K562 (cell line): ENCODE data around the gene SYNGR3. TPM values are rescaled to one million over a fixed set of nuclear protein-coding genes. Genes with fewer than 3 reads are reported as not detected.

ENCODE experiments used
- ARID4B ChIP-seq: sonication (generic); formaldehyde crosslinking; IDR thresholded peaks from 2 replicates; pipeline ENCODE4 v1.8.0; 2022; ENCODE audit warnings: mild to moderate bottlenecking, missing genetic modification reagents
- EP300 ChIP-seq: IDR thresholded peaks from 2 replicates; pipeline ENCODE4 v1.6.1; 2012; ENCODE audit warnings: low read length, improper control_type of control experiment
- ETS1 ChIP-seq: conservative IDR thresholded peaks from 2 replicates; pipeline ENCODE4 v1.6.1; 2011; ENCODE audit warnings: low read depth, mild to moderate bottlenecking, low read length; ENCODE audit not compliant: control insufficient read depth
- GTF2B ChIP-seq: IDR thresholded peaks from 2 replicates; pipeline ENCODE4 v1.6.1; 2011; ENCODE audit not compliant: insufficient read length; ENCODE audit errors: extremely low read depth
- GTF2E2 ChIP-seq: fragments of 200-800 bp; sonication (Bioruptor generic); IDR thresholded peaks from 2 replicates; pipeline ENCODE4 v1.6.1; 2016; ENCODE audit warnings: missing genetic modification characterization, missing compliant biosample characterization
- HEY1 ChIP-seq: fragments of 250-450 bp; sonication (Bioruptor Pico); IDR thresholded peaks from 2 replicates; pipeline ENCODE4 v1.5.0; 2020; ENCODE audit warnings: mild to moderate bottlenecking, moderate library complexity, borderline replicate concordance
- KAT7 ChIP-seq: sonication (generic); formaldehyde crosslinking; IDR thresholded peaks from 2 replicates; pipeline ENCODE4 v1.8.0; 2022; ENCODE audit warnings: missing genetic modification reagents, mild to moderate bottlenecking, borderline replicate concordance
- KDM1A ChIP-seq, 2 experiments: fragments of 450-650 bp; IDR thresholded peaks; 2 replicates each; pipeline ENCODE4 v1.6.1; 2016; ENCODE audit warnings: mild to moderate bottlenecking in 2 of 2
- MCM3 ChIP-seq: fragments of 450-650 bp; IDR thresholded peaks from 2 replicates; pipeline ENCODE4 v1.6.1; 2016
- MTA1 ChIP-seq: fragments of 450-650 bp; IDR thresholded peaks from 2 replicates; pipeline ENCODE4 v1.6.1; 2017; ENCODE audit warnings: borderline replicate concordance
- MTF1 ChIP-seq: fragments of 250-450 bp; sonication (Bioruptor Pico); IDR thresholded peaks from 2 replicates; pipeline ENCODE4 v1.9.0; 2021; ENCODE audit warnings: moderate library complexity, mild to moderate bottlenecking, inconsistent platforms, borderline replicate concordance
- NR1H2 ChIP-seq: sonication (generic); formaldehyde crosslinking; IDR thresholded peaks from 2 replicates; pipeline ENCODE4 v1.4.0; 2020; ENCODE audit warnings: mild to moderate bottlenecking, missing genetic modification reagents
- SETDB1 ChIP-seq: IDR thresholded peaks from one replicate; pipeline ENCODE4 v1.6.1; 2012; ENCODE audit warnings: low read length, control low read depth, inconsistent platforms
- SMARCE1 ChIP-seq: fragments of 450-650 bp; IDR thresholded peaks from 2 replicates; pipeline ENCODE4 v1.7.1; 2016; ENCODE audit warnings: mild to moderate bottlenecking
- SP2 ChIP-seq: IDR thresholded peaks from 2 replicates; pipeline ENCODE4 v1.6.1; 2011; ENCODE audit warnings: mild to moderate bottlenecking, low read depth, low read length, moderate library complexity; ENCODE audit not compliant: poor library complexity, severe bottlenecking; ENCODE audit errors: extremely low read depth
- TEAD2 ChIP-seq: fragments of 450-650 bp; IDR thresholded peaks from 2 replicates; pipeline ENCODE4 v1.6.1; 2016; ENCODE audit warnings: missing genetic modification characterization, control low read depth, missing compliant biosample characterization
- THAP12 ChIP-seq: fragments of 250-450 bp; sonication (Bioruptor Pico); IDR thresholded peaks from 2 replicates; pipeline ENCODE4 v1.9.0; 2021; ENCODE audit warnings: mild to moderate bottlenecking, inconsistent platforms
- U2AF2 ChIP-seq: fragments of 200-400 bp; formaldehyde crosslinking; optimal IDR thresholded peaks from 2 replicates; pipeline ENCODE3; 2017; ENCODE audit warnings: low read depth, mild to moderate bottlenecking, low read length
- ZC3H8 ChIP-seq: fragments of 450-650 bp; IDR thresholded peaks from 2 replicates; pipeline ENCODE4 v1.6.1; 2017
- ZNF347 ChIP-seq: fragments of 450-650 bp; formaldehyde crosslinking; IDR thresholded peaks from 2 replicates; pipeline ENCODE4 v1.4.0; 2020; ENCODE audit warnings: low read depth, mild to moderate bottlenecking, moderate library complexity
- ZNF384 ChIP-seq: IDR thresholded peaks from 2 replicates; pipeline ENCODE4 v1.6.1; 2012; ENCODE audit warnings: low read depth, low read length, improper control_type of control experiment
- polyA plus RNA-seq, 8 experiments: library from polyadenylated mRNA; depleted of rRNA in 4 of 8; stranded (reverse) in 5 of 8; unstranded in 3 of 8; fragments of >200 nt; fragmentation: Nextera tagmentation in 2 of 8; fragmentation: Illumina TruSeq in 1 of 8; extraction: Ambion mirVana in 2 of 8; extraction: Trizol in 1 of 8; gene quantifications; 2 replicates each; pipeline versions ENCODE4 v1.2.1 to v1.2.3, GENCODE V29; 2011 to 2014; ENCODE audit warnings: inconsistent platforms in 1 of 8, missing spikeins in 1 of 8
- total RNA-seq, 7 experiments: library from RNA; depleted of rRNA in 6 of 7; stranded (reverse); fragments of >200 nt in 6 of 7; fragmentation: Illumina TruSeq in 2 of 7; extraction: Trizol in 2 of 7; gene quantifications; 2 replicates each; pipeline versions ENCODE4 v1.2.1 to v1.2.3, GENCODE V29; 2011 to 2021; ENCODE audit warnings: low replicate concordance in 1 of 7

SYNGR3 gene
- total and polyA plus RNA-seq, 9 of the 15 experiments (the other 6 are each of a cell fraction or from before 2014, with no cell fraction given) = 3.7 to 69.2 (median 36.3) TPM

- TF ChIP-seq NR1H2 (no peak), ZC3H8 (no peak), HEY1 (CRISPR knock-in tag) (no peak), ZNF347 (no peak), KAT7 (CRISPR knock-in tag) (peak; percentile 82; the same call in 1 of the 2 replicates), GTF2B (no peak), ETS1 (no peak), TEAD2 (tag) (no peak), EP300 (no peak), MTF1 (no peak), GTF2E2 (tag) (no peak), MCM3 (no peak), ARID4B (peak; percentile 44; the same call in 1 of the 2 replicates), ZNF384 (no peak), SETDB1 (no peak), SP2 (no peak), THAP12 (CRISPR knock-in tag) (no peak), SMARCE1 (no peak; the same call in 1 of the 2 replicates), U2AF2 (no peak), MTA1 (no peak), KDM1A (IDR thresholded peaks at IDR 0.05) (no peak)
Observed at GRCh38 chr16:1963806-1964505, 25.8 kb upstream of the SYNGR3 start (continued).
